NT2/D1 (cell line): ENCODE results near the gene CACNA2D3.
A peak's percentile ranks its signal among the peaks of the same experiment; 100 is the strongest.

Experiments
- DNase-seq: peaks from one replicate; pipeline ENCODE4 v3.0.0-alpha.2; 2011; ENCODE audit warnings: low read depth, low spot score
- H3K27me3 ChIP-seq: 2 replicates; pipeline ENCODE4 v1.6.0; 2011; ENCODE audit warnings: mild to moderate bottlenecking; ENCODE audit not compliant: insufficient read length, insufficient read depth
- H3K36me3 ChIP-seq: 2 replicates; pipeline ENCODE4 v1.6.1; 2011; ENCODE audit warnings: mild to moderate bottlenecking, low read length, mixed read lengths; ENCODE audit not compliant: insufficient read depth, insufficient read length
- H3K4me1 ChIP-seq: 2 replicates; pipeline ENCODE4 v1.5.1; 2011; ENCODE audit not compliant: insufficient read depth, insufficient read length
- H3K4me3 ChIP-seq: 2 replicates; pipeline ENCODE4 v1.5.1; 2011; ENCODE audit warnings: low read depth; ENCODE audit not compliant: insufficient read length
- H3K9ac ChIP-seq: 2 replicates; pipeline ENCODE4 v1.6.0; 2011; ENCODE audit warnings: low read depth; ENCODE audit not compliant: insufficient read length
- H3K9me3 ChIP-seq: 2 replicates; pipeline ENCODE4 v1.5.1; 2011; ENCODE audit warnings: mild to moderate bottlenecking, low read length; ENCODE audit not compliant: insufficient read depth
- SUZ12 ChIP-seq: IDR thresholded peaks from 2 replicates; pipeline ENCODE4 v1.6.1; 2011; ENCODE audit not compliant: insufficient read length, insufficient read depth; ENCODE audit errors: extremely low read depth
- YY1 ChIP-seq: IDR thresholded peaks from 2 replicates; pipeline ENCODE4 v1.6.1; 2011; ENCODE audit not compliant: insufficient read length, insufficient read depth
- ZNF274 ChIP-seq: IDR thresholded peaks from 2 replicates; pipeline ENCODE4 v1.6.1; 2011; ENCODE audit warnings: mild to moderate bottlenecking, low read depth, low read length

CACNA2D3 gene

DNA sequence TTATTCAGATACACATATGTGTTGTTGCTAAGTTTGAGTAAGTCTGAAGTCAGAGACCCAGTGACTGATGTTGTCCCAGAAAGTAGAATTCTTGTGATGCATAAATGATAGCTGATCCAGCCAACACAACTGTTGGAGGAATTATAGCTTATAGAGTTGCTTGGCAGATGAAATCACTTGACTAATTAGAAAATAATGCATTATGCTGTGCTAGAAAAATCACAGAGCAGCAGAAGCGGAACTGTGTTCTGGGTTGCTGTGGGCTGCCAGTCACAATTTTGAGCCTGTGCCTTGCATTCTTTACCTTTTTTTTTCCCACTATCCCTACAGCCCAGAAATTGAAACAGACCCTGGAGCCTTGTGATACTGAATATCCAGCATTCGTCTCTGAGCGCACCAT is 895.5 kb downstream of the CACNA2D3 start:
- TF ChIP-seq SUZ12 (no peak), YY1 (no peak), ZNF274 (no peak)
- Histone ChIP-seq H3K27me3 (no peaks in the 10 kb centered on the region), H3K9ac (no peak overlapping the region), H3K4me1 (no peaks in the 10 kb centered on the region), H3K36me3 (no peaks in the 10 kb centered on the region), H3K9me3 (no peaks in the 10 kb centered on the region), H3K4me3 (no peak overlapping the region)
- DNase-seq = no peak

DNA sequence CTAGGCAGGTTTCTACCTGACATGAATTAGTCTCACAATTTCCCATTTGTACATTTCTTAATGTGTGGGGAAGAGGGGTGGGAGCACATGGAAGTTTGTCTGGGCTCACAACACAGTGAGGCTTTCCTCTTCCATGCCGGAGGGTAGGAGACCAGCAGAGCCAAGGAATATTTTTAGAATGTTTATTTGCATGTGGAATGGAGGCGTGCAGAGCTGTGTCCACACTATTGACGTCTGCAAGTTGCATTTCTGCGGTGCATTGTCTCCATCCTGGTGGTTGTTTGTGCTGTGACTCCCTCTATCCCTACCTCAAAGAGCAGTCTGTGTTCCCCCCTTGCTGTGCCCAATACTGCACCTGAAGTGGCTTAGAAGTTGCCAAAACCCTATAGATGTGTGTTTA is 908.6 kb downstream of the CACNA2D3 start:
- Histone ChIP-seq H3K27me3 (no peaks in the 10 kb centered on the region), H3K4me3 (no peak overlapping the region), H3K4me1 (no peaks in the 10 kb centered on the region), H3K36me3 (no peaks in the 10 kb centered on the region), H3K9me3 (no peaks in the 10 kb centered on the region), H3K9ac (no peak overlapping the region)
- DNase-seq = no peak
- TF ChIP-seq YY1 = no peak

GRCh38 chr3:55036883-55037577 is 914.7 kb downstream of the CACNA2D3 start:
- Histone ChIP-seq H3K9me3 (no peaks in the 10 kb centered on the region), H3K36me3 (no peaks in the 10 kb centered on the region), H3K9ac (no peak overlapping the region), H3K4me1 (no peaks in the 10 kb centered on the region), H3K4me3 (no peak overlapping the region), H3K27me3 (no peaks in the 10 kb centered on the region)
- TF ChIP-seq SUZ12 (no peak), ZNF274 (no peak), YY1 (no peak)
- DNase-seq = no peak

- no peaks in the 10 kb centered on the region for H3K27me3 ChIP-seq
- no peaks in the 10 kb centered on the region for H3K36me3 ChIP-seq
- no peak for DNase-seq
- no peak overlapping the region for H3K4me3 ChIP-seq
- no peaks in the 10 kb centered on the region for H3K9me3 ChIP-seq
- no peak overlapping the region for H3K9ac ChIP-seq
- H3K4me1 ChIP-seq = no peaks in the 10 kb centered on the region
- TF ChIP-seq SUZ12 (no peak), ZNF274 (no peak), YY1 (no peak)
Observed at GRCh38 chr3:55042591-55042990, 920.2 kb downstream of the CACNA2D3 start.

GRCh38 chr3:55044486-55044885 is 922.1 kb downstream of the CACNA2D3 start:
- no peaks in the 10 kb centered on the region for H3K4me1 ChIP-seq
- no peak for DNase-seq

GRCh38 chr3:55059027-55059629 is 936.8 kb downstream of the CACNA2D3 start:
- DNase-seq = no peak
- no peaks in the 10 kb centered on the region for H3K27me3 ChIP-seq
- no peak overlapping the region for H3K9ac ChIP-seq
- no peaks in the 10 kb centered on the region for H3K9me3 ChIP-seq
- H3K36me3 ChIP-seq = no peaks in the 10 kb centered on the region
- H3K4me1 ChIP-seq = peaks cover under 1% of the 10 kb centered on the region
- TF ChIP-seq YY1 (no peak), ZNF274 (no peak), SUZ12 (no peak)
- no peak overlapping the region for H3K4me3 ChIP-seq

More at GRCh38 chr3:55044486-55044885, 922.1 kb downstream of the CACNA2D3 start:
- Histone ChIP-seq H3K9ac (no peak overlapping the region), H3K27me3 (no peaks in the 10 kb centered on the region), H3K36me3 (no peaks in the 10 kb centered on the region), H3K4me3 (no peak overlapping the region), H3K9me3 (no peaks in the 10 kb centered on the region)
- TF ChIP-seq ZNF274 (no peak), YY1 (no peak), SUZ12 (no peak)

- Histone ChIP-seq H3K27me3 (no peaks in the 10 kb centered on the region), H3K9ac (no peak overlapping the region), H3K4me3 (no peak overlapping the region), H3K36me3 (no peaks in the 10 kb centered on the region), H3K4me1 (peaks cover 2% of the 10 kb centered on the region), H3K9me3 (no peaks in the 10 kb centered on the region)
- TF ChIP-seq YY1 = no peak
- DNase-seq = peak; percentile 16
Observed at GRCh38 chr3:55060896-55061719, 938.8 kb downstream of the CACNA2D3 start.
